RWPE1 (cell line): ENCODE measurements around the gene HOXC10.

Experiments used
- CTCF ChIA-PET: fragments of 350-600 bp; sonication (Branson Sonifier 250); formaldehyde crosslinking; extraction: SDS; loops from one replicate; lab custom pipeline; 2021; lab: Yijun Ruan, JAX
- POLR2A ChIA-PET: fragments of 400-600 bp; formaldehyde crosslinking; extraction: SDS; loops from one replicate; lab custom pipeline; 2020; ENCODE audit warnings: antibody characterized with exemption; ENCODE audit not compliant: low non-redundant PET; lab: Yijun Ruan, JAX
- DNase-seq: peaks from one replicate; pipeline ENCODE4 v3.0.0; 2012; ENCODE audit warnings: low spot score
- H3K27ac ChIP-seq: fragments of 450-650 bp; 2 replicates; pipeline ENCODE4 v1.5.1; 2017
- TF ChIP-seq, protein P1 (sequence below): fragments of 450-650 bp; conservative IDR thresholded peaks from 2 replicates; pipeline ENCODE4 v1.5.1; 2017; ENCODE audit warnings: low read depth, mild to moderate bottlenecking

The HOXC10 gene

DNA sequence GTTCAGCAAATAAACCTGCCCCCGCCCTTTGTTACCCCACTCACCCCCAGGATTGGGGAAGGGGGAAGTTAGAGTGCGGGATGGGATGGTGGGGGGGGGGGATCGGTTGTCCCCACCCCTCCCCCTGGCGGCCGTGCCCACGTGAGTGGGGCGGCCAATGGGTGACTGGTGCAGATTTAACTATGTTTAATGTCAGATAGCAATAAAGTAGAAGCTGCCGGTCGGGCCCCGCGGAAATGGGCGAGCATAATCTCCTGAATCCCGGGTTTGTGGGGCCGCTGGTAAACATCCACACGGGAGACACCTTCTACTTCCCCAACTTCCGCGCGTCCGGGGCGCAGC, 30.3 kb upstream of the HOXC10 start, which contains the start of gene HOXC12:
TSS of gene HOXC12 (plus strand) at position 210 of the 342 bp plus-strand sequence. CDS start at position 237, 27 bp downstream.
- TF ChIP-seq, protein P1, sequence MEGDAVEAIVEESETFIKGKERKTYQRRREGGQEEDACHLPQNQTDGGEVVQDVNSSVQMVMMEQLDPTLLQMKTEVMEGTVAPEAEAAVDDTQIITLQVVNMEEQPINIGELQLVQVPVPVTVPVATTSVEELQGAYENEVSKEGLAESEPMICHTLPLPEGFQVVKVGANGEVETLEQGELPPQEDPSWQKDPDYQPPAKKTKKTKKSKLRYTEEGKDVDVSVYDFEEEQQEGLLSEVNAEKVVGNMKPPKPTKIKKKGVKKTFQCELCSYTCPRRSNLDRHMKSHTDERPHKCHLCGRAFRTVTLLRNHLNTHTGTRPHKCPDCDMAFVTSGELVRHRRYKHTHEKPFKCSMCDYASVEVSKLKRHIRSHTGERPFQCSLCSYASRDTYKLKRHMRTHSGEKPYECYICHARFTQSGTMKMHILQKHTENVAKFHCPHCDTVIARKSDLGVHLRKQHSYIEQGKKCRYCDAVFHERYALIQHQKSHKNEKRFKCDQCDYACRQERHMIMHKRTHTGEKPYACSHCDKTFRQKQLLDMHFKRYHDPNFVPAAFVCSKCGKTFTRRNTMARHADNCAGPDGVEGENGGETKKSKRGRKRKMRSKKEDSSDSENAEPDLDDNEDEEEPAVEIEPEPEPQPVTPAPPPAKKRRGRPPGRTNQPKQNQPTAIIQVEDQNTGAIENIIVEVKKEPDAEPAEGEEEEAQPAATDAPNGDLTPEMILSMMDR: no peak
- peak; percentile 37 for DNase-seq
- H3K27ac ChIP-seq: no peak within 1 kb of the TSS
- ChIA-PET CTCF (interaction anchor here (0.6 to 2.2 kb wide), 3 partner anchors 79 to 208 kb away, joined by 4 to 5 read pairs (median 4); no protein-coding TSS in a partner anchor), POLR2A (no interaction called here)

DNA sequence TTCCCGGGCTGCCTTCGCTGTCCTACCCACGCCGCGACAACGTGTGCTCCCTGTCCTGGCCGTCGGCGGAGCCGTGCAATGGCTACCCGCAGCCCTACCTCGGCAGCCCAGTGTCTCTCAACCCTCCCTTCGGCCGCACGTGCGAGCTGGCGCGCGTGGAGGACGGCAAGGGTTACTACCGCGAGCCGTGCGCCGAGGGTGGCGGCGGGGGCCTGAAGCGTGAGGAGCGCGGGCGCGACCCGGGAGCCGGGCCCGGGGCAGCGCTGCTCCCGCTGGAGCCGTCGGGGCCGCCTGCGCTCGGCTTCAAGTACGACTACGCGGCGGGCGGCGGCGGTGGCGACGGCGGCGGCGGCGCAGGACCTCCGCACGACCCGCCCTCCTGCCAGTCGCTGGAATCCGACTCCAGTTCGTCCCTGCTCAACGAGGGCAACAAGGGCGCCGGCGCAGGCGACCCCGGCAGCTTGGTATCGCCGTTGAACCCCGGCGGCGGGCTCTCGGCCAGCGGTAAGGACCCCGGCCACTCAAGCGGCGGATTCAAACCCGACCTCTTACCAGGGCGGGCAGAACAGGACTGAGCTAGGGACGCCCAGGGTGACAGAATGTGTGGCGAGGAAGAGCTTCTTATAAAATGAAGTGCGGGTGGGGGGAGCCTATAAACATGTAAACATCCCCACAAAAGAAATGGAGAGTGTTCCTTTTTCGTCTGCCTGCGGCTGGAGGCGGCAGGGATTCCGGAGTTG, 29.7 kb upstream of the HOXC10 start:
- POLR2A ChIA-PET: no interaction called here
- no peak for DNase-seq
- TF ChIP-seq, protein P1: no peak
- CTCF ChIA-PET: interaction anchor here (0.6 to 2.2 kb wide), 3 partner anchors 79 to 209 kb away, joined by 4 to 5 read pairs (median 4); no protein-coding TSS in a partner anchor
- no peak overlapping the region for H3K27ac ChIP-seq

DNA sequence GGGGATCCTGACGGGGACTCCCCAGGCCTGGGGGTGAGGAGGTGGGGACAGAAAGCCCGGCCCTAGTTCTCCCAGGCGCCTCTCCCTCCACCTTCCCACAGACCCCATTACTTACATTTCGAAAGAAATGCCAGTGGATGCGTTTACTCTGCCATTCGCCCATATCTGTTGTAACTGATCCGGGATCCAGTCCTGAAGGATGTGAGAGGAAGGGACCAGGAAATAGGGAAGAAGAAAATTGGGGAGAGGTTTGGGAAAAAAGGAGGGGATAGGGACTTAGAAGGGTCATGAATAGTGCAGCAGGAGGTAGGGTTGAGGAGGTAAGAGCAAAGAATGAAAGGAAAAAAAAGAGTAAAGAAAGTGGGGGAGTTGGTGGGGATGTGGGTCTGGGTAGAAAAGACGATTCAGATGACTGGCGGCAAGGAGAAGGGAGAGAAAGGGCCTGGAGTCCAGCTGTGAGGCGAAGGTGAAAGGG, 29.1 kb upstream of the HOXC10 start:
- ChIA-PET CTCF (interaction anchor here (1.0 to 2.2 kb wide), 2 partner anchors 148 to 209 kb away, joined by 3 to 5 read pairs; no protein-coding TSS in a partner anchor), POLR2A (no interaction called here)
- no peak for DNase-seq

DNA sequence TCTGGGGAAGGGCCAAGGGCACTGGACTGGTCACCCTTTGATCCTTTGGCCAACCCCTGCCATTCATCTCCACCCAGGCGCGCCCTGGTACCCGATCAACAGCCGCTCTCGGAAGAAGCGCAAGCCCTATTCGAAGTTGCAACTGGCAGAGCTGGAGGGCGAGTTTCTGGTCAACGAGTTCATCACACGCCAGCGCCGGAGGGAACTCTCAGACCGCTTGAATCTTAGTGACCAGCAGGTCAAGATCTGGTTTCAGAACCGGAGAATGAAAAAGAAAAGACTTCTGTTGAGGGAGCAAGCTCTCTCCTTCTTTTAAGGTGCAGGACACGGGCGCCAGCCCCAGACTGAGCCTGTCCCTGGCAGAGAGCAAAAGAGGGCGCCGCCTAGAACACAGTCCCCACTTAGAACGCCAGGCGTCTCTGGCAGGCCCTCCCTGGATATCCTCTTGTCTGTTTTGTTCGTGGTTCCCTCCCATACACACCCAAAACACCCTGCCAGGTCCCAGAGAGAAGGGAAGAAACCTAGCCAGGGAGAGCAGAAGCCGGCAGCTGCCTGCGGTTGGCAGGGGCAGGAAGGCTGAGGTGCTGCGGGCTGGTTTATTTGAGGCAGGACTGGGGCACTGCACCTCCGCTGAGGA, 28.6 kb upstream of the HOXC10 start:
- POLR2A ChIA-PET: no interaction called here
- DNase-seq: no peak
- no peak overlapping the region for H3K27ac ChIP-seq
- TF ChIP-seq, protein P1: no peak
- CTCF ChIA-PET: interaction anchor here (1.0 to 2.2 kb wide), 2 partner anchors 149 to 210 kb away, joined by 3 to 5 read pairs; no protein-coding TSS in a partner anchor

More for the DNA sequence above, 29.1 kb upstream of the HOXC10 start:
- TF ChIP-seq, protein P1: no peak
- no peak overlapping the region for H3K27ac ChIP-seq

DNA sequence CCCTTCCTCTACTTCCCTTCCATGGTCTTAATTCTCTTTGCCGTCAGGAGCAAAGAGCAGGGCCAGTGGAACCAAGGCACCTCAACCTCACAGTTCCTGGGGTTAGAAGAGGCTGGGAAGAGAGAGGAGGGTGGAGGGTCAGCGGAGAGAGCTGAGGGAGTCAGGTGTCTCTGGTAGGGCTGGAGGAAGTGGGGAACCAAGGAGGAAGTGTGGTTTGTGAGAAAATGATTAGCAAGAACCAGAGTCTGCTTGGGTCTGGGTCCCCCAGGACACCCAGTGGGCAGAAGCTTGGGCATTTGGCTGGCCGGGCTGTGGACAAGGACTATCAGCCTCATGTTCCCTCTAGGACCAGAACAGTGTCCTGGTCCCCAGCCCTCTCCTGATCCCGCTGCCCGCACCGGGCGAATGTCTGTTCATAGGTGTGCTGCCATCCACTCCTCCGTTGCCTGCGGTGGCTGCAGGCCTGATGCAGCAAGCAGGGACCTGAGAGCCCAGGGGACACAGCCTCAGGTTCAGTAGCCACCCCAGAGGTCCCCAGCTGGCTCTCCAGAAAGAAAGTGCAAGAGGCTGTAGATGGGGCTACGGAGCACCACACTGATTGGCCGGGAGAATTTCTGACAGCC, 27.9 kb upstream of the HOXC10 start:
- ChIA-PET CTCF (no interaction called here), POLR2A (no interaction called here)
- no peak overlapping the region for H3K27ac ChIP-seq
- TF ChIP-seq, protein P1: no peak
- DNase-seq: no peak

DNA sequence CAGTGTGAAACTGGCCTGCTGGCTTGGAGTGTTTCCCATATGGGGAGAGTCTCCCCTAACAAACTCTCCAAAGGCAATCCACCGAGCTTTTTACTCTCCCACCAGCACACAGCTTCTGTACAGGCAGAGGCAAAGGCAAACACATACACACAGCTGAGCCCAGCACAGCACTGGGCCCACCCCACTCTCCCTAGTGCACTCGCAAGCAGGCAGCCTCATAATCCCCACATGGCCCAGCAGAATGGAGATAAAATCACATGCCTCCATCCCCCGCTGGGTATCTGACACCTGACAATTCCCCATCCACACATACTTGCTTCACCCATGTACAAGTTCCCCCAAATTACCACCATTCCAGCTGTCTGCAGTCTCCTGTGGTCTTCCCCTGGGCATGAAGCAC, 26.8 kb upstream of the HOXC10 start:
- DNase-seq: no peak
- no peak overlapping the region for H3K27ac ChIP-seq
- POLR2A ChIA-PET: no interaction called here
- CTCF ChIA-PET: interaction anchor here (0.6 kb wide), 1 partner anchor 12 kb away, joined by 3 read pairs; no protein-coding TSS in a partner anchor
- TF ChIP-seq, protein P1: no peak
